ENCODE results near the gene ZNF438. TPM values are rescaled to one million over a fixed set of nuclear protein-coding genes. Genes with fewer than 3 reads are reported as not detected.
A peak's percentile ranks its signal among the peaks of the same experiment; 100 is the strongest.

Gene ZNF438
- total RNA-seq, 1 experiment from 2014 or later, result 0.83 TPM

DNA sequence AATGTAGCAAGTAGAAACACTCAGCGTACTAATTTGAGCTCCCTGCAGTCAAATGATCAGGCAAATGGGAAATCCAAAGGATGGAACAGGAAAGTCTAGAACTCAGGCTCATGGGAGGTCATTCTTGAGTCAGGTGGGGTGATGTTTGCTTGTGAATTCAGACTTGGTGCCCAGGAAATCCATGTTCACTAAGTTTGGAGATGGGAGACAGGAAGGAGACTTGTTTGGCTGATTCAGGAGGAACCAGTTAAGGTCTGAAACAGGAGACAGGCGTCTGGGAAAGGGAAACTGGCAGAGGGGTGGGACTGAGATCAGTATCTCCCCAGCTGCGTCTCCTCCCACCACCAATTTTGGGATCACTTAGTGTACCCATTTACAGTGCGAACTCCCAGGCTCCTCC is 38.4 kb upstream of the ZNF438 start:
- Histone ChIP-seq H3K79me2 (ENCODE audit: insufficient read depth, low read length) (no peaks in the 10 kb centered on the region), H2BK12ac (ENCODE audit: insufficient read length, low read depth, low read length) (no peak overlapping the region), H3K14ac (ENCODE audit: insufficient read depth, low read length) (no peak overlapping the region), H4K20me1 (ENCODE audit: control insufficient read depth, insufficient read depth, insufficient read length) (no peaks in the 10 kb centered on the region), H2BK120ac (ENCODE audit: low read depth, low read length, poor library complexity, severe bottlenecking) (no peak overlapping the region), H4K8ac (replicated peaks; ENCODE audit: insufficient read length, low read depth, low read length) (no peak overlapping the region), H3K9ac (ENCODE audit: extremely low read depth, insufficient read length, low read length) (no peak overlapping the region), H3K4ac (ENCODE audit: low read depth, low read length) (no peak overlapping the region), H3K23me2 (ENCODE audit: insufficient read length, low read depth, low read length, poor library complexity, severe bottlenecking) (no peaks in the 10 kb centered on the region), H3K4me2 (ENCODE audit: insufficient read depth, insufficient read length, low read length) (no peak overlapping the region), H3K4me1 (ENCODE audit: insufficient read depth, low read length) (peaks cover 6% of the 10 kb centered on the region; the same call in 1 of the 2 replicates), H3K27ac (ENCODE audit: insufficient read length, low read depth, low read length) (no peak overlapping the region), H4K5ac (ENCODE audit: insufficient read length, low read depth, low read length) (no peak overlapping the region), H2BK20ac (ENCODE audit: low read depth, low read length, poor library complexity, severe bottlenecking) (no peak overlapping the region), H3K18ac (ENCODE audit: insufficient read length, low read depth, low read length) (no peak overlapping the region), H3K9me3 (ENCODE audit: control insufficient read depth, low read depth, low read length) (no peaks in the 10 kb centered on the region), H4K91ac (ENCODE audit: insufficient read length, low read depth, low read length) (no peak overlapping the region), H3K56ac (ENCODE audit: insufficient read length, low read depth, low read length) (no peak overlapping the region), H3K27me3 (ENCODE audit: insufficient read depth, low read length) (no peaks in the 10 kb centered on the region), H3T11ph (ENCODE audit: low read length) (no peak overlapping the region), H2AK5ac (ENCODE audit: insufficient read length, low read length) (no peak overlapping the region), H2BK15ac (ENCODE audit: low read depth, low read length) (0 out of 2 replicates have a peak overlapping the region, but pooled peaks have one; percentile 71), H3K79me1 (ENCODE audit: insufficient read depth, low read depth, low read length, poor library complexity, severe bottlenecking) (no peaks in the 10 kb centered on the region), H2BK5ac (ENCODE audit: insufficient read length, low read length) (no peak overlapping the region), H2AFZ (ENCODE audit: low read length) (no peak overlapping the region), H3K23ac (ENCODE audit: insufficient read length, low read depth, low read length) (no peak overlapping the region)
- no peak for DNase-seq
- Mint-ChIP-seq H3K36me3 (ENCODE audit: insufficient read depth in 1 of 3, low read depth in 3 of 3) (no peaks in the 10 kb centered on the region; a peak in 1 of 7 replicates), H3K27me3 (ENCODE audit: low read depth) (peaks cover 3% of the 10 kb centered on the region; the same call in 1 of the 2 replicates), H3K4me3 (no peak overlapping the region), H3K9me3 (peaks cover 0 to 2% of the 10 kb centered on the region in 2 experiments; a peak in 1 of 5 replicates), H3K4me1 (peaks cover 30 to 37% of the 10 kb centered on the region in 2 experiments), H3K27ac (no peak overlapping the region)
- TF ChIP-seq, protein P1, sequence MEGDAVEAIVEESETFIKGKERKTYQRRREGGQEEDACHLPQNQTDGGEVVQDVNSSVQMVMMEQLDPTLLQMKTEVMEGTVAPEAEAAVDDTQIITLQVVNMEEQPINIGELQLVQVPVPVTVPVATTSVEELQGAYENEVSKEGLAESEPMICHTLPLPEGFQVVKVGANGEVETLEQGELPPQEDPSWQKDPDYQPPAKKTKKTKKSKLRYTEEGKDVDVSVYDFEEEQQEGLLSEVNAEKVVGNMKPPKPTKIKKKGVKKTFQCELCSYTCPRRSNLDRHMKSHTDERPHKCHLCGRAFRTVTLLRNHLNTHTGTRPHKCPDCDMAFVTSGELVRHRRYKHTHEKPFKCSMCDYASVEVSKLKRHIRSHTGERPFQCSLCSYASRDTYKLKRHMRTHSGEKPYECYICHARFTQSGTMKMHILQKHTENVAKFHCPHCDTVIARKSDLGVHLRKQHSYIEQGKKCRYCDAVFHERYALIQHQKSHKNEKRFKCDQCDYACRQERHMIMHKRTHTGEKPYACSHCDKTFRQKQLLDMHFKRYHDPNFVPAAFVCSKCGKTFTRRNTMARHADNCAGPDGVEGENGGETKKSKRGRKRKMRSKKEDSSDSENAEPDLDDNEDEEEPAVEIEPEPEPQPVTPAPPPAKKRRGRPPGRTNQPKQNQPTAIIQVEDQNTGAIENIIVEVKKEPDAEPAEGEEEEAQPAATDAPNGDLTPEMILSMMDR (conservative IDR thresholded peaks at IDR 0.05), result no peak
- WGBS (ENCODE audit: extremely low coverage, insufficient read length, low lambda C conversion rate), result no CpG with 5 or more reads among the region's 4 CpGs
